ENCODE measurements around the gene EIF4H. TPM values are rescaled to one million over a fixed set of nuclear protein-coding genes. Genes with fewer than 3 reads are reported as not detected.
"Not testable (repeated sequence)": the region's sequence is repeated elsewhere in the genome, so short reads cannot be mapped to it uniquely, and the experiment has no call there.

The EIF4H gene
- total RNA-seq, 1 donor from 2014 or later, result 274 TPM

DNA sequence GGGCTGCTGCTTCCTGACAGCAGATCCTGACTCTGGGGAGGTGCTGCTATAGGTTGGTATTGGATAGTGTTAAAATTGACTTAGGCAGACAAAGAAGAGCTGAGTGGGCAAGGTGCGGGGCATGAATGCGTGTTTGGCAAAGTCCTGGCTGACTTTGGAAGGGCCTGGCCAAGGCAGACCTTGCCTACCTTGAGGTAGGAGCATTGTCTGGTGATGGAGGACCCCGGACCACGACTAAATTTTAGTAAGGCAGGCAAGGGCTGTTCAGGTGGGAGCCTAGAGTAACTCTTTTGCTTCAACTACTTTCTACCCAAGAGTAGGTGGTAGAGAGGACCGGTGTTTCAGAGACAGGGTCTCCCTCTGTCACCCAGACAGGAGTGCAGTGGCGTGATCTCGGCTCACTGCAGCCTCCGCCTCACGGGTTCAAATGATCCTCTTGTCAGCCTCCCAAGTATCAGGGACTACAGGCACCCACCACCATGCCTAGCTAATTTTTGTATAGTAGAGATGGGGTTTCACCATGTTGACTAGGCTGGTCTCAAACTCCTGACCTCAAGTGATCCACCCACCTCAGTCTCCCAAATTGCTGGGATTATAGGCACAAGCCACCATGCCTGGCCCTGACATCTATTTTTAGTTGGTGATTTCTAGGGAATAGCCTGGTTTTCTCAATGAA, 23.4 kb downstream of the EIF4H start:
- Mint-ChIP-seq H3K36me3 (ENCODE audit: low read depth, unreplicated experiment) (peaks cover 35% of the 10 kb centered on the region), H3K27me3 (ENCODE audit: unreplicated experiment) (peaks cover 3% of the 10 kb centered on the region), H3K4me1 (ENCODE audit: unreplicated experiment) (no peaks in the 10 kb centered on the region), H3K27ac (ENCODE audit: unreplicated experiment) (peak overlapping the region; percentile 71), H3K9me3 (ENCODE audit: unreplicated experiment) (no peaks in the 10 kb centered on the region), H3K4me3 (ENCODE audit: unreplicated experiment) (peak overlapping the region; percentile 83)
- DNase-seq (ENCODE audit: low spot score), result no peak
- TF ChIP-seq, protein P1, sequence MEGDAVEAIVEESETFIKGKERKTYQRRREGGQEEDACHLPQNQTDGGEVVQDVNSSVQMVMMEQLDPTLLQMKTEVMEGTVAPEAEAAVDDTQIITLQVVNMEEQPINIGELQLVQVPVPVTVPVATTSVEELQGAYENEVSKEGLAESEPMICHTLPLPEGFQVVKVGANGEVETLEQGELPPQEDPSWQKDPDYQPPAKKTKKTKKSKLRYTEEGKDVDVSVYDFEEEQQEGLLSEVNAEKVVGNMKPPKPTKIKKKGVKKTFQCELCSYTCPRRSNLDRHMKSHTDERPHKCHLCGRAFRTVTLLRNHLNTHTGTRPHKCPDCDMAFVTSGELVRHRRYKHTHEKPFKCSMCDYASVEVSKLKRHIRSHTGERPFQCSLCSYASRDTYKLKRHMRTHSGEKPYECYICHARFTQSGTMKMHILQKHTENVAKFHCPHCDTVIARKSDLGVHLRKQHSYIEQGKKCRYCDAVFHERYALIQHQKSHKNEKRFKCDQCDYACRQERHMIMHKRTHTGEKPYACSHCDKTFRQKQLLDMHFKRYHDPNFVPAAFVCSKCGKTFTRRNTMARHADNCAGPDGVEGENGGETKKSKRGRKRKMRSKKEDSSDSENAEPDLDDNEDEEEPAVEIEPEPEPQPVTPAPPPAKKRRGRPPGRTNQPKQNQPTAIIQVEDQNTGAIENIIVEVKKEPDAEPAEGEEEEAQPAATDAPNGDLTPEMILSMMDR (IDR thresholded peaks at IDR 0.05; ENCODE audit: unreplicated experiment), result no peak

DNA sequence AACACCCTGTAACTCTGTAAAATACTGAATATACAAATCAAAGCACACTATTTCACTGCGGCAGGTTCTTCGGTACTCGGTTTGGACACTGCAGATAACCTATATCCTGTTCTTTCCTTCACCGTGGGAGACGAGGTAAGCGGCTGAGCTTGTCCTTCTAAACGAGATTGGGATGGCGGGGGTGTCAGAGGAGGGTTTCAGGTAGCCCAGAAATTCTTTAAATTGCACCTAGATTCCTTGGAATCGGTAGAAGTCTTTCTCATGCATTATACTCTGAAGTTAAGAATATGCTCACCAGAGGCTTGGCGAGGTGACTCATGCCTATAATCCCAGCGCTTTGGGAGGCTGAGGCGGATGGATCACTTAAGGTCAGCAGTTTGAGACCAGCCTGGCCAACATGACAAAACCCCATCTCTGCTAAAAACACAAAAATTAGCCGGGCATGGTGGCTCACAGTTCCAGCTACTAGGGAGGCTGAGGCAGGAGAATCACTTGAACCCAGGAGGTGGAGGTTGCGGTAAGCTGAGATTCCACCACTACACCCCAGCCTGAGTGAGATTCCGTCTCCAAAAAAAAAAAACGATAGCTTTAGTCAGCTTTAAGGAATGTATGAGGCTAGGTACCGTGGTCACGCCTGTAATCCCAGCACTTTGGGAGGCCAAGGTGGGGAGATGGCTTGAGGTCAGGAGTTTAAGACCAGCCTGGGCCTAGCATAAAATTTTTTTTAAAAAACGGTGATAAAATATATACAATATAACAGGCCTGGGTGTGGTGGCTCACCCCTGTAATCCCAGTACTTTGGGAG, 25.6 kb downstream of the EIF4H start:
- no peaks in the 10 kb centered on the region for H3K9me3 Mint-ChIP-seq (ENCODE audit: unreplicated experiment)
- H3K27me3 Mint-ChIP-seq (ENCODE audit: unreplicated experiment), result peaks cover 2% of the 10 kb centered on the region
- no peak overlapping the region for H3K4me3 Mint-ChIP-seq (ENCODE audit: unreplicated experiment)
- DNase-seq (ENCODE audit: low spot score), result no peak
- TF ChIP-seq, protein P1 (IDR thresholded peaks at IDR 0.05; ENCODE audit: unreplicated experiment), result no peak
- H3K36me3 Mint-ChIP-seq (ENCODE audit: low read depth, unreplicated experiment), result peaks cover 18% of the 10 kb centered on the region
- H3K4me1 Mint-ChIP-seq (ENCODE audit: unreplicated experiment), result no peaks in the 10 kb centered on the region
- H3K27ac Mint-ChIP-seq (ENCODE audit: unreplicated experiment), result no peak overlapping the region

DNA sequence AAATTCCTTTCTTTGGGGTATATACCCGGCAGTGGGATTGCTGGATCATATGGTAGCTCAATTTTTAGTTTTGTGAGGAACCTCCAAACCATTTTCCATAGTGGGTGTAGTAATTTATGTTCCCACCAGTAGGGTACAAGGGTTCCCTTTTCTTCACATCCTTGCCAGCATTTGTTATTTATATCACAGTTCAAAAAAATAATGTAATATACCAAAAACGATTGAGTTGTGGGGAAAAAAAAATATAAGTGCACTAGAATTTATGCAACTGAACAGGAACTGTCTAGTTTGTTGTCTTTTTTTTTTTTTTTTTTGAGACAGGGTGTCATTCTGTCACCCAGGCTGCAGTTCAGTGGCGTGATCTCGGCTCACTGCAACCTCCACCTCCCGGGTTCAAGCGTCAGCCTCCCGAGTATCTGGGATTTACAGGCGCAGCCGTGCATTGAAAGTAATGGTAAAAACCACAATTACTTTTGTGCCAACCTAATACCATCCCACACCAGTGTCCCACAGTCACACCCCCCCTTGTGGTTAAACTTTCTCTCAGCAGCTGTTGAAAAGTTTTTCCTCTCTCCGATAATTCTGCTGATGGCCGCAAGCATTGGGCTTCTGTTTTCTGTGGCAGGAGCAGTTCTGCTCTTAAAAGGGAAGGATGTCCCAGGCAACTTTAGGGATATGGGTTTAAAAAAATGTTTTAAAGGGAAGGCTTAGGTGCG, 28.8 kb downstream of the EIF4H start:
- Mint-ChIP-seq H3K27ac (ENCODE audit: unreplicated experiment) (no peak overlapping the region), H3K36me3 (ENCODE audit: low read depth, unreplicated experiment) (peaks cover 4% of the 10 kb centered on the region), H3K9me3 (ENCODE audit: unreplicated experiment) (no peaks in the 10 kb centered on the region), H3K4me1 (ENCODE audit: unreplicated experiment) (no peaks in the 10 kb centered on the region), H3K4me3 (ENCODE audit: unreplicated experiment) (no peak overlapping the region), H3K27me3 (ENCODE audit: unreplicated experiment) (no peaks in the 10 kb centered on the region)
- TF ChIP-seq, protein P1 (IDR thresholded peaks at IDR 0.05; ENCODE audit: unreplicated experiment), result peak; percentile 76
- peak; percentile 38 for DNase-seq (ENCODE audit: low spot score)

DNA sequence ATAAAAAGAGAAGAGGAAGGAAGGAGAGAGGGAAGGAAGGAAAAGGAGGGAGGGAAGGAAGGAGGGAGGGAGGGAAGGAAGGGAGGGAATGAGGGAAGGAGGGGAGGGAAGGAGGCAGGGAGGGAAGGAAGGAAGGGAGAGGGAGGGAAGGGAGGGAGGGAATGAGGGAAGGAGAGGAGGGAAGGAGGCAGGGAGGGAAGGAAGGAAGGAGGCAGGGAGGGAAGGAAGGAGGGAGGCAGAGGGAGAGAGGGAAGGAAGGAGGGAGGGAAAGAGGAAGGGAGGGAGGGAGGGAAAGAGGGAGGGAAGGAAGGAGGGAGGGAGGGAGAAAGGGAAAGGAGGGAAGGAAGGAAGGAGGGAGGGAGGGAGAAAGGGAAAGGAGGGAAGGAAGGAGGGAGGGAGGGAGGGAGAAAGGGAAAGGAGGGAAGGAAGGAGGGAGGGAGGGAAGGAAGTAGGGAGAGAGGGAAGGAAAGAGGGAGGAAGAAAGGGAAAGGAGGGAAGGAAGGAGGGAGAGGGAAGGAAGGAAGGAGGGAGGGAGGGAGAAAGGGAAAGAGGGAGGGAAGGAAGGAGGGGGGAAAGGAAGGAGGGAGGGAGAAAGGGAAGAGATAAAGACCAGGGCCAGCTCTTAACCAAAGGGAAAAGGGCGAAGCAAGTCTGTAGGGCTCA, 29.9 kb downstream of the EIF4H start:
- Mint-ChIP-seq H3K27ac (ENCODE audit: unreplicated experiment) (no peak overlapping the region), H3K4me3 (ENCODE audit: unreplicated experiment) (peak overlapping the region; percentile 25), H3K9me3 (ENCODE audit: unreplicated experiment) (no peaks in the 10 kb centered on the region), H3K36me3 (ENCODE audit: low read depth, unreplicated experiment) (peaks cover 4% of the 10 kb centered on the region), H3K4me1 (ENCODE audit: unreplicated experiment) (no peaks in the 10 kb centered on the region), H3K27me3 (ENCODE audit: unreplicated experiment) (peaks cover 2% of the 10 kb centered on the region)
- TF ChIP-seq, protein P1 (IDR thresholded peaks at IDR 0.05; ENCODE audit: unreplicated experiment), result no peak
- no peak for DNase-seq (ENCODE audit: low spot score)

DNA sequence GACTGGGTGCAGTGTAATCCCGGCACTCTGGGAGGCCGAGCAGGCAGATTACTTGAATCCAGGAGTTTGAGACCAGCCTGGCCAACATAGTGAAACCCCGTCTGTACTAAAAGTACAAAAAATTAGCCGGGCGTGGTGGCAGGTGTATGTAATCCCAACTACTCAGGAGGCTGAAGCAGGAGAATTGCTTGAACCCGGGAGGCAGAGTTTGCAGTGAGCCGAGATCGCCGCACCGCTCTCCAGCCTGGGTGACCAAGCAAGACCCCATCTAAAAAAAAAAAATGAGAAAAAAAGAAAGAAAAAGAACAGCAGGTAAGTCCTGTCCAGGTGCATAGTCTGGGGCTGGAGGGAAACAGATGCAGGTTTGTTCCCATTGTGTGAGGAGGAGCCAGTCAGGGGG, 31.9 kb downstream of the EIF4H start:
- H3K9me3 Mint-ChIP-seq (ENCODE audit: unreplicated experiment); H3K4me1 Mint-ChIP-seq (ENCODE audit: unreplicated experiment); H3K4me3 Mint-ChIP-seq (ENCODE audit: unreplicated experiment); H3K27ac Mint-ChIP-seq (ENCODE audit: unreplicated experiment); DNase-seq (ENCODE audit: low spot score); H3K36me3 Mint-ChIP-seq (ENCODE audit: low read depth, unreplicated experiment); H3K27me3 Mint-ChIP-seq (ENCODE audit: unreplicated experiment): not testable (repeated sequence)
